MCF 10A (cell line): ENCODE data around the gene CD2AP. TPM values are rescaled to one million over a fixed set of nuclear protein-coding genes. Genes with fewer than 3 reads are reported as not detected.
"Not testable (repeated sequence)": the region's sequence is repeated elsewhere in the genome, so short reads cannot be mapped to it uniquely, and the experiment has no call there.

ENCODE experiments used
- BruUV-seq: library from RNA; stranded (reverse); fragments of 400-500 nt; replicated peaks from 2 replicates; lab custom pipeline; 2021; lab: Mats Ljungman, UMichigan
- CTCF ChIA-PET: fragments of 300-600 bp; sonication (Branson Sonifier 250); formaldehyde crosslinking; extraction: SDS; loops from one replicate; lab custom pipeline; 2021; ENCODE audit warnings: antibody characterized with exemption, inconsistent platforms; lab: Yijun Ruan, JAX
- POLR2A ChIA-PET: fragments of 300-600, 350-650 bp; sonication (Branson Sonifier 250); formaldehyde crosslinking; extraction: SDS; loops from one replicate; lab custom pipeline; 2020; ENCODE audit warnings: antibody characterized with exemption, inconsistent platforms; lab: Yijun Ruan, JAX
- DNase-seq: peaks from one replicate; pipeline ENCODE4 v3.0.0-alpha.2; 2018; ENCODE audit not compliant: unreplicated experiment
- H3K27ac Mint-ChIP-seq: one replicate; pipeline ENCODE4 v1.8.0; 2022; ENCODE audit warnings: mild to moderate bottlenecking, low read depth, mixed read lengths; ENCODE audit not compliant: unreplicated experiment
- H3K27me3 Mint-ChIP-seq: one replicate; pipeline ENCODE4 v1.8.0; 2022; ENCODE audit warnings: mixed read lengths; ENCODE audit not compliant: insufficient read depth, unreplicated experiment
- H3K36me3 Mint-ChIP-seq: one replicate; pipeline ENCODE4 v1.8.0; 2022; ENCODE audit warnings: mild to moderate bottlenecking, moderate library complexity, mixed read lengths; ENCODE audit not compliant: insufficient read depth, unreplicated experiment
- H3K4me1 Mint-ChIP-seq: one replicate; pipeline ENCODE4 v1.8.0; 2022; ENCODE audit warnings: mixed read lengths; ENCODE audit not compliant: insufficient read depth, unreplicated experiment
- H3K4me3 Mint-ChIP-seq: one replicate; pipeline ENCODE4 v1.8.0; 2022; ENCODE audit warnings: mild to moderate bottlenecking, moderate library complexity, mixed read lengths; ENCODE audit not compliant: unreplicated experiment
- H3K9me3 Mint-ChIP-seq: one replicate; pipeline ENCODE4 v1.8.0; 2022; ENCODE audit warnings: mixed read lengths; ENCODE audit not compliant: unreplicated experiment
- intact Hi-C: fragments of 100-400 bp; cut with micrococcal nuclease; formaldehyde crosslinking; loops from 2 replicates; pipeline ENCODE4 v1.14.1; 2022
- total RNA-seq: library from RNA; stranded (reverse); gene quantifications from 2 replicates; pipeline ENCODE4 v1.2.3, GENCODE V29; 2022
- TF ChIP-seq, protein P1 (sequence below): fragments of 200-600 bp; IDR thresholded peaks from one replicate; pipeline ENCODE4 v1.8.0; 2022; ENCODE audit warnings: antibody characterized with exemption, mild to moderate bottlenecking; ENCODE audit not compliant: unreplicated experiment

The CD2AP gene
- total RNA-seq, 1 experiment from 2014 or later, result 40.3 TPM

DNA sequence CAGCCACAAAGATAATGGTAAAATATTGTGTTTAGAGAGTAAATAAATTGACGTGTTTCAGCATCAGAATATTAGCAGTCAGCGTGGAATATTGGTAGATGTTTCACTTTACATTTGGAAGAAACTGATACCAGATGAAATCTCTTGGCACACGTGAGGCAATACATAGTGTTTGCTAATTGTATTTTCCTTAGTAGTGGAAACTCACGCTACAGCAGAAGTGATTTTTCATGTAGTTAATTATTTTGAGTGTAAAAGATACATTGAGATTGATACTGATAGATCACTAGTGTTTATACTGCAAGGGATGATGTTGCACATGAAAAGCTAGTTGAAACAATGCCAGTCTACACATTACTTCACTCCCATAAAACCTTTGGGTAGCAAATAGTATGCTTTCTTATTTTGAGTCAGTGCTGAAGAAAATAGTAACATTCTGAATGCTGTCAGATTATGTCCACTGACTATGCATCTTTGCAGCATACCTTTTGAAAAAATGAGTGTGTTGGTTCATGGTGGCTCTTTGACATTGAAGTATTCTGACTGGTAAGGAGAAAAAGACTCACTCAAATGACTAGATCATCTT lies 59.3 kb downstream of the CD2AP start:
- BruUV-seq, result no TSS peak
- peaks cover 8% of the 10 kb centered on the region for H3K4me1 Mint-ChIP-seq
- H3K27ac Mint-ChIP-seq, result no peak overlapping the region
- CTCF ChIA-PET, result interaction anchor here (0.6 kb wide), 1 partner anchor 24 kb away, joined by 3 read pairs; no protein-coding TSS in a partner anchor
- TF ChIP-seq, protein P1, sequence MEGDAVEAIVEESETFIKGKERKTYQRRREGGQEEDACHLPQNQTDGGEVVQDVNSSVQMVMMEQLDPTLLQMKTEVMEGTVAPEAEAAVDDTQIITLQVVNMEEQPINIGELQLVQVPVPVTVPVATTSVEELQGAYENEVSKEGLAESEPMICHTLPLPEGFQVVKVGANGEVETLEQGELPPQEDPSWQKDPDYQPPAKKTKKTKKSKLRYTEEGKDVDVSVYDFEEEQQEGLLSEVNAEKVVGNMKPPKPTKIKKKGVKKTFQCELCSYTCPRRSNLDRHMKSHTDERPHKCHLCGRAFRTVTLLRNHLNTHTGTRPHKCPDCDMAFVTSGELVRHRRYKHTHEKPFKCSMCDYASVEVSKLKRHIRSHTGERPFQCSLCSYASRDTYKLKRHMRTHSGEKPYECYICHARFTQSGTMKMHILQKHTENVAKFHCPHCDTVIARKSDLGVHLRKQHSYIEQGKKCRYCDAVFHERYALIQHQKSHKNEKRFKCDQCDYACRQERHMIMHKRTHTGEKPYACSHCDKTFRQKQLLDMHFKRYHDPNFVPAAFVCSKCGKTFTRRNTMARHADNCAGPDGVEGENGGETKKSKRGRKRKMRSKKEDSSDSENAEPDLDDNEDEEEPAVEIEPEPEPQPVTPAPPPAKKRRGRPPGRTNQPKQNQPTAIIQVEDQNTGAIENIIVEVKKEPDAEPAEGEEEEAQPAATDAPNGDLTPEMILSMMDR, result no peak
- DNase-seq, result no peak
- H3K27me3 Mint-ChIP-seq, result no peaks in the 10 kb centered on the region
- intact Hi-C loops, result no loop called here
- H3K36me3 Mint-ChIP-seq, result peaks cover 32% of the 10 kb centered on the region
- no peak overlapping the region for H3K4me3 Mint-ChIP-seq
- no peaks in the 10 kb centered on the region for H3K9me3 Mint-ChIP-seq
- POLR2A ChIA-PET, result no interaction called here

GRCh38 chr6:47545223-47545622 lies 67.6 kb downstream of the CD2AP start:
- Mint-ChIP-seq H3K4me3 (no peak overlapping the region), H3K9me3 (no peaks in the 10 kb centered on the region), H3K4me1 (peaks cover 6% of the 10 kb centered on the region), H3K36me3 (peaks cover 42% of the 10 kb centered on the region), H3K27me3 (no peaks in the 10 kb centered on the region), H3K27ac (no peak overlapping the region)
- no TSS peak for BruUV-seq
- DNase-seq, result no peak
- ChIA-PET CTCF (no interaction called here), POLR2A (interaction anchor here (0.7 to 1.3 kb wide), 3 partner anchors 9 to 32 kb away, joined by 3 to 4 read pairs (median 3); no protein-coding TSS in a partner anchor)
- intact Hi-C loops, result no loop called here
- TF ChIP-seq, protein P1, result no peak

DNA sequence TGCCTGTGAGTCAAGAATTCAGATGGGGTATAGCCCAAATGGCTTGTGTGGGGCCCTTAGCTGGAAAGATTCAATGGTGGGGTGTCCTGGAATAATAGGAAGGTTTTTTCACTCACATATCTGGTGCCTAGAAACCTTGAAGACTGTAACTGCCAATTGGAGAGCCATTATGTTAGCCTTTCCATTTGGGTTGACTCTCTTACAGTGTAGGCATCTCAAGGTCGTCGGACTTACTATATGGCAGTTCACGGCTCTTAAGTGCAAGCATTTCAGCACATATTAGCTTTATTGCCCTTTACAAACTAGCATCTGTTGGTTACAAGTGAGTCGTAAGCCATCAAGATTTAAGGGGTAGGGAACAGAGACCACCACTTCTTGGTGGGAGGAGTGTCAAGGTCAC lies 74.1 kb downstream of the CD2AP start:
- H3K9me3 Mint-ChIP-seq, result no peaks in the 10 kb centered on the region
- no peaks in the 10 kb centered on the region for H3K4me1 Mint-ChIP-seq
- no TSS peak for BruUV-seq
- H3K36me3 Mint-ChIP-seq, result peaks cover 35% of the 10 kb centered on the region
- ChIA-PET POLR2A (interaction anchor here (1.0 kb wide), 1 partner anchor 68 kb away, joined by 5 read pairs; no protein-coding TSS in a partner anchor), CTCF (interaction anchor here (0.8 kb wide), 1 partner anchor 31 kb away, joined by 4 read pairs; no protein-coding TSS in a partner anchor)
- H3K27me3 Mint-ChIP-seq, result no peaks in the 10 kb centered on the region
- TF ChIP-seq, protein P1, result no peak
- no peak overlapping the region for H3K27ac Mint-ChIP-seq
- intact Hi-C loops, result no loop called here
- H3K4me3 Mint-ChIP-seq, result no peak overlapping the region
- DNase-seq, result no peak

DNA sequence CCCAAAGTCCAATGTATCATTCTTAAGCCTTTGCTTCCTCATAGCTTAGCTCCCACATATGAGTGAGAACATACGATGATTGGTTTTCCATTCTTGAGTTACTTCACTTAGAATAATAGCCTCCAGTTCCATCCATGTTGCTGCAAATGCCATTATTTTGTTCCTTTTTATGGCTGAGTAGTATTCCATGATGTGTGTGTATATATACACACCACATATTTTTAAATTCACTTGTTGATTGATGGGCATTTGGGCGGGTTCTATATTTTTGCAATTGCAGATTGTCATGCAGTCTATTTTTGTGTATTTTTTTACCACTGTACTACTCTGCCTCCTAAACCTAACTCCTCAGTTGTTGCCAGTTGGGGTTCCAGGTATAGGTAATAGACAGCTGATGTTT lies 74.7 kb downstream of the CD2AP start:
- ChIA-PET CTCF (interaction anchor here (0.7 kb wide), 1 partner anchor 1630 kb away, joined by 3 read pairs; no protein-coding TSS in a partner anchor), POLR2A (no interaction called here)
- Mint-ChIP-seq H3K4me3 (no peak overlapping the region), H3K4me1 (no peaks in the 10 kb centered on the region), H3K36me3 (peaks cover 33% of the 10 kb centered on the region), H3K27me3 (no peaks in the 10 kb centered on the region), H3K27ac (no peak overlapping the region), H3K9me3 (no peaks in the 10 kb centered on the region)
- intact Hi-C loops, result no loop called here
- TF ChIP-seq, protein P1, result no peak
- DNase-seq, result no peak
- no TSS peak for BruUV-seq

DNA sequence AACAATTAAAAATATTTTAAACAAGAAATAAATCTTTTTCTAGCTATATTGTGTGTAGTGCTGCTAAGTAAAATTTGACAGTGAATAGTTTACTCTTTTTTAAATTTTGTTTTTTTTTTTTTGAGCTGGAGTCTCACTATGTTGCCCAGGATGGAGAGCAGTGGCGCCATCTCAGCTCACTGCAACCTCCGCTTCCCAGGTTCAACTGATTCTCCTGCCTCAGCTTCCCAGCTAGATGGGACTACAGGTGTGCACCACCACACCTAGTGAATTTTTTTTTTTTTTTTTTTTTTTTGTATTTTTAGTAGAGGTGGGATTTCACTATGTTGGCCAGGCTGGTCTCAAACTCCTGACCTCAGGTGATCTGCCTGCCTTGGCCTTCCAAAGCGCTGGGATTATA lies 75.7 kb downstream of the CD2AP start:
- H3K27me3 Mint-ChIP-seq, intact Hi-C loops, H3K27ac Mint-ChIP-seq, H3K4me1 Mint-ChIP-seq, DNase-seq, H3K4me3 Mint-ChIP-seq, BruUV-seq, H3K9me3 Mint-ChIP-seq: not testable (repeated sequence)
- CTCF ChIA-PET, result interaction anchor here (0.7 kb wide), 1 partner anchor 1629 kb away, joined by 3 read pairs; no protein-coding TSS in a partner anchor
- peaks cover 27% of the 10 kb centered on the region for H3K36me3 Mint-ChIP-seq
- POLR2A ChIA-PET, result interaction anchor here (1.0 kb wide), 1 partner anchor 13 kb away, joined by 3 read pairs; no protein-coding TSS in a partner anchor

DNA sequence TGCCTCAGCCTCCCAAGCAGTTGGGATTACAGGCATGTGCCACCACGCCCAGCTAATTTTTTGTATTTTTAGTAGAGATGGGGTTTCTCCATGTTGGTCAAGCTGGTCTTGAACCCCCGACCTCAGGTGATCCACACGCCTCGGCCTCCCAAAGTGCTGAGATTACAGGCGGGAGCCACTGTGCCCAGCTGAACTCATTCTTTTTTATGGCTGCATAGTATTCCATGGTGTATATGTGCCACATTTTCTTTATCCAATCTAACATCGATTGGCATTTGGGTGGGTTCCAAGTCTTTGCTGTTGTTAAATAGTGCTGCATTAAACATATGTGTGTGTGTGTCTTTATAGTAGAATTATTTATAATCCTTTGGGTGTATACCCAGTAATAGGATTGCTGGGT lies 78.9 kb downstream of the CD2AP start:
- H3K36me3 Mint-ChIP-seq, result peaks cover 30% of the 10 kb centered on the region
- H3K4me3 Mint-ChIP-seq, H3K9me3 Mint-ChIP-seq, H3K27ac Mint-ChIP-seq, POLR2A ChIA-PET, BruUV-seq, DNase-seq, H3K4me1 Mint-ChIP-seq, H3K27me3 Mint-ChIP-seq, intact Hi-C loops: not testable (repeated sequence)
- CTCF ChIA-PET, result interaction anchor here (0.6 kb wide), 2 partner anchors 17 to 206 kb away, joined by 3 to 4 read pairs; no protein-coding TSS in a partner anchor
